ENCODE data around the gene FCER1G.

The FCER1G gene

DNA sequence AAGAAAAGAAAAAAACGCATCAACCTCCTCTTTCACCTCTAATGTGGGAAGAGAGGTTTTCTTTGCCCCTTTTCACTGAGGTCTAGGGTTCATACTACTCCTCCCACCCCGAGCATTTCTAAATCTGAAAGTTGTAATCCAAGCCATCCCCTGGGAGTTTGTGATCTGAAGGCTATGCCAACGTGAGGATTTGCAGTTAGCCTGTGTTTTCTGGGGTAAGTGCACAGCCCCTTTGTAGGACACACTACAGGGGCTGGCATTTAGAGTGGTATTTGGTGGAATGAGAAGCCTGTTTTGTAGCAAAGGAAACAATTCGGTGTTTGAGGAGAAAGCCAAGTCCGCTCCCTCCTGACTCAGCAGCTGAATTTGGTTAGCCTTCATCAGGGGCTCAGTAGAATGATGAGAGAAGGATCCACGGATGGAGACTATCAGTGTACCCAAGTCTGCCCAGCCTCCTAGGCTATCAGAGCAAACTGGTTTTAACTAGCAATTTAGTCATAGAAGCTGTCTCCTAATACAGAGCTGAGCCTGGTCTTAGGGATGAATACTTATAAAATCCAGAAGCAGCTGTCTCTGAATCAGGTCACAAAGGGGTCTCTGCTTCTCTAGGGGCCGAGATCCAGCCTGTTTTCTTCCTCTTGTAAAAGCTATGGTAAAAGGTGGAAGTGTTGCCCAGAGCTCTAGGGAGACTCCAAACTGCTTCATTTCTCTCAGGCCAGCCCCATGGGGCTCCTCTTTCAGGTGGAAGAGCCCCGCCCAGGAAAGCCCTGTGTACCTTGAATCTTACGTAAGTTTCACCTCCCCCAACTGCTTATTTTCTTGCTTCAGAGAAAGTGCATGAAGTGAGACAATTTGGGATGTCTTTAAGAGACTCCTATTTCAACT, 45.5 kb downstream of the FCER1G start:
- DNase-seq (ENCODE audit: insufficient read length, low spot score) (no peak), FAIRE-seq (peak; percentile 57)

DNA sequence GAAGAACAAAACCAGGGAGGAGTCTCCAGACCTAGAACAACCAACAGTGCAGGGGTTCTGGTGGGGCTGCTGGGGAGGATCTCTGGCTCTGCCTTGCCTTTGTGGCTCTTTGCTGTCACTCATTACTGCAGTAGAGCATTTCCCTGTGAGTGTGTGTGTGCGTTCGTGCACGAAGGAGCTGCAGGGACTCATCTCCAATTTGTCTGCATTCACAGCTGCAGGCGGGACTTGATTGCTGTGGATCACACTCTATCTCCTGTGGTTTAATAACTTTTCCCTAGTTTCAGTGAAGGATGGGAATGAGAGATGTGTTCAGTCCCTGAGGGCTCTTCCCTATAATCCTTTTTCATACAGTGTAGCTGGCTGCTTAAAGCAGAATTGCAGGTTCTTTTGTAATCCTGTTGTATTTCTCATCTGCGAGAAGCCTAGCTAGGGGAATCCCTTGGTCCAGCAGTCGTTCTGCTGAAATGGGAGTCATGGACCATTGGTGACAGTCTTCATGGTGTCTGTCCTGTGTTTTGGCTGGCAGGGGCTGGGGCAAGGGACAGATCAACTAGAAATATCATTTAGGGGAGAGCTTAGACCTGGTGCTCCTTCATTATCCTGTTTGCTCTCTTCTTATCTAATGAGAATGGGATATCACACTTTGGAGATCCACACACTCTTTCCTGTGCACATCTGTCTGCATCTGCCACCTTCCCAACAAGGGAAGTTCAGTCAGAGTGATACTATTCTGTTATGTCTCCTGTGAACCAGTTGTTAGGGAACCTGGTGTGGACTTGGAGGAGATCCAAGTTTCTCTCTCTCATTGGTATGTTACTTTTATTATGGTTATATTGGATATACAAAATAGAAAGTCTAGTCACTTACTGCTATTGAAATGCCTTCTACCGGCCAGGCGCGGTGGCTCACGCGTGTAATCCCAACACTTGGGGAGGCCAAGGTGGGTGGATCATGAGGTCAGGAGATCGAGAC, 46.5 kb downstream of the FCER1G start:
- DNase-seq (ENCODE audit: insufficient read length, low spot score), result no peak

DNA sequence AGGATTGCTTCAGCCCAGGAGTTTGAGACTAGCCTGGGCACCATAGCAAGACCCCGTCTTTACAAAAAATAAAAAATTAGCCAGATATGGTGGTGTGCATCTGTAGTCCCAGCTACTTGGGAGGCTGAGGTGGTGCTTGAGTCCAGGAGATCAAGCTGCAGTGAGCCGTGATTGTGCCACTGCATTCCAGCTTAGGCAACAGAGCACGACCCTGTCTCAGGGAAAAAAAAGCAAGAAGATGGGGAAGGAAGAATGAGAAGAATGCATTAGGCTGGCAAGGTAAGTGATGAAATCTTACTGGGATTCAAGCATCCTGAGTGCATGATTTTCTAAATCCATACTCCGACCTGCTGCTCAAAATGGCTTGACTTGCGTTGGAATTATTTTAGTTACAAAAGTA, 50.2 kb downstream of the FCER1G start:
- no peak for DNase-seq (ENCODE audit: insufficient read length, low spot score)
- no peak for FAIRE-seq

More for the DNA sequence above, 46.5 kb downstream of the FCER1G start:
- FAIRE-seq, result no peak

DNA sequence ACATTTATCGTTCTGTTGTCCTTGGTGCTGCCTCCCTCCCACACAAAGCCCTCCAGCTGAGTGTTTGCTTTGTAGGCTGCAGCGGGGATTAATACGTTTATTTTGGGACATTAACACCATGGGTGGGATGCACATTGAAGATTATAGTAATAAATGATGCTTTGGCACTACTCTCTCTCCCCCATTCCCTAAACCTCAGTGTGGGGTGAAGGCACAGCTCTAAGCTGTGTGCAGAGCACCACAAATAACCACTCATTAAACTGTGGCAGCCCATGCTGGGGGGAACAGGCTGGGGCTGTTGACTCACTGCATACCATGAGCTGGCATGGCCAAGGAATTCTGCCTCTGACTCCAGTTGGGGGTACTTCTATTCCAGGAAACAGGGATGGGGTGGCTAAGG, 51.1 kb downstream of the FCER1G start:
- no peak for DNase-seq (ENCODE audit: insufficient read length, low spot score)
- FAIRE-seq, result no peak

DNA sequence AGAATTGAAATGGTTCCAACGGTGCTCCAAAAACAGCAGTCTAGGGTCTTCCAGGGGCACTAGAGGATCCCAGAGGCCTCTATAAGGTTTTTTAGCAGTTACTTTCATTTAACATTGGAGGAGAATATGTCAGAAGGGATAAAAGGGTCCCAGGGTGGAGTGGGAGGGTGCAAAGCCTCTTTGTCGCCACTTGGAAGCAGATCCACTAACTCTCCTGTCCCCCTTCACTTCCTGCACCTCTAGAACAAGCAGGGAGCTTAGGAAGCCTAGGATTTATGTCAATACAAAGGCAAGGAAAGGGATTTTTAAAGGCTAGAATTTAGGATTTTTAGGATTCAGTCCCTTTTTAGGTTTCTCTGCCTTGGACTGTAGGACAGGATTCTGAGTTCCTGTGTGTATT, 51.7 kb downstream of the FCER1G start:
- DNase-seq (ENCODE audit: insufficient read length, low spot score) (no peak), FAIRE-seq (no peak)

DNA sequence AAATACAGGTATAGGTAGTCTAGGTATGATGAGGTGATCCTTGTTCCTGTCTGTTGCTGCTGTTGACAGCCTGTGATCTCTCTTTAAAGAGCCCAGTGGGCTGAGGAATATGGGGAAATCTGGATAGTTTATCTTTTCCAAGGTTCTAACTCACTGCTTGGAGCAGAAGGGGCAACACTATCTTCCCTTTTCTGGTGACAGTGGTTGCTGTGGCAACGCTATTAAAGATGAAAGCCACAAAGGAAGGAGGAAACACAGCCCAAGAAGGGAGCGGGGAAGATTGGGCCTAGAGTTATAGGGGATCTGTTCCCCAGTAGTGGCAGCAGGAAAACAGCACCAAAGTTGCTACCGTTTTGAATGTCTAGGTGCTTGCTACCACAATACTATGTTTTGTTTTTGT, 52.2 kb downstream of the FCER1G start:
- DNase-seq (ENCODE audit: insufficient read length, low spot score) (no peak), FAIRE-seq (no peak)

Data from GM19239 (cell line).